Calu3 (cell line): Measurements from ENCODE around the gene GIMAP1. TPM values are rescaled to one million over a fixed set of nuclear protein-coding genes. Genes with fewer than 3 reads are reported as not detected.

Experiments
- BruUV-seq: library from RNA; stranded (reverse); fragments of 400-500 nt; replicated peaks from 2 replicates; lab custom pipeline; 2021; lab: Mats Ljungman, UMichigan
- CTCF ChIA-PET: fragments of 300-600 bp; sonication (Branson Sonifier 250); formaldehyde crosslinking; loops from one replicate; lab custom pipeline; 2022; ENCODE audit warnings: antibody characterized with exemption; lab: Charles Lee
- DNase-seq: peaks from one replicate; pipeline ENCODE4 v3.0.0; 2022
- H3K27ac Mint-ChIP-seq: one replicate; pipeline ENCODE4 v1.8.0; 2022; ENCODE audit warnings: mixed read lengths; ENCODE audit not compliant: unreplicated experiment
- H3K27me3 Mint-ChIP-seq: one replicate; pipeline ENCODE4 v1.8.0; 2022; ENCODE audit warnings: mixed read lengths; ENCODE audit not compliant: unreplicated experiment
- H3K36me3 Mint-ChIP-seq: one replicate; pipeline ENCODE4 v1.8.0; 2022; ENCODE audit warnings: mild to moderate bottlenecking, moderate library complexity, mixed read lengths; ENCODE audit not compliant: insufficient read depth, unreplicated experiment
- H3K4me1 Mint-ChIP-seq: one replicate; pipeline ENCODE4 v1.8.0; 2022; ENCODE audit warnings: mild to moderate bottlenecking, low read depth, mixed read lengths; ENCODE audit not compliant: unreplicated experiment
- H3K4me3 Mint-ChIP-seq: one replicate; pipeline ENCODE4 v1.8.0; 2022; ENCODE audit warnings: mild to moderate bottlenecking, low read depth, moderate library complexity, mixed read lengths; ENCODE audit not compliant: unreplicated experiment
- H3K9me3 Mint-ChIP-seq: one replicate; pipeline ENCODE4 v1.8.0; 2022; ENCODE audit warnings: low read depth, mixed read lengths; ENCODE audit not compliant: unreplicated experiment
- intact Hi-C: fragments of 100-400 bp; cut with micrococcal nuclease; formaldehyde crosslinking; loops from one replicate; pipeline ENCODE4 v1.10.0; 2022; ENCODE audit not compliant: unreplicated experiment
- total RNA-seq: library from RNA; stranded (reverse); gene quantifications from 2 replicates; pipeline ENCODE4 v1.2.3, GENCODE V29; 2022
- TF ChIP-seq, protein P1 (sequence below): fragments of 200-600 bp; IDR thresholded peaks from one replicate; pipeline ENCODE4 v1.8.0; 2022; ENCODE audit warnings: antibody characterized with exemption; ENCODE audit not compliant: unreplicated experiment

GIMAP1 gene
- total RNA-seq, 1 experiment from 2014 or later = not detected

DNA sequence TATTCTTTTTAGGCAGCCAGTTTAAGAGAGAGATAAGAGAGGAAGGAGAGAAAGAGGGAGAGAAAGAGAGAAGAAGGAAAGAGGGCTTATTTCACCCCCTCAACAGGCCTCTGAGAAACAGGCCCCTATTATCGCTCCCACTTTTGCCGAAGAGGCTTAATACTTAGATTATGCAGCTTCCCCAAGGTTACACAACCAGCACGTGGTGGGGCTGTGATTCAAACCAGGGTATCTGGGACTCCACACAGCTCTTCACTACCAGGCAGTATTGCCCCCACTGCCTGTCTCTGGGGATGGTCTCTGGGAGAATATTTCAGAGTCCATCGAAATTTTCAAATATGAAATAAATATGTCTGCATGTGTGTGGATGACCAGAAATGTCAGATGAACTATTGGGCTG, 3.0 kb downstream of the GIMAP1 start:
- CTCF ChIA-PET = no interaction called here
- TF ChIP-seq, protein P1, sequence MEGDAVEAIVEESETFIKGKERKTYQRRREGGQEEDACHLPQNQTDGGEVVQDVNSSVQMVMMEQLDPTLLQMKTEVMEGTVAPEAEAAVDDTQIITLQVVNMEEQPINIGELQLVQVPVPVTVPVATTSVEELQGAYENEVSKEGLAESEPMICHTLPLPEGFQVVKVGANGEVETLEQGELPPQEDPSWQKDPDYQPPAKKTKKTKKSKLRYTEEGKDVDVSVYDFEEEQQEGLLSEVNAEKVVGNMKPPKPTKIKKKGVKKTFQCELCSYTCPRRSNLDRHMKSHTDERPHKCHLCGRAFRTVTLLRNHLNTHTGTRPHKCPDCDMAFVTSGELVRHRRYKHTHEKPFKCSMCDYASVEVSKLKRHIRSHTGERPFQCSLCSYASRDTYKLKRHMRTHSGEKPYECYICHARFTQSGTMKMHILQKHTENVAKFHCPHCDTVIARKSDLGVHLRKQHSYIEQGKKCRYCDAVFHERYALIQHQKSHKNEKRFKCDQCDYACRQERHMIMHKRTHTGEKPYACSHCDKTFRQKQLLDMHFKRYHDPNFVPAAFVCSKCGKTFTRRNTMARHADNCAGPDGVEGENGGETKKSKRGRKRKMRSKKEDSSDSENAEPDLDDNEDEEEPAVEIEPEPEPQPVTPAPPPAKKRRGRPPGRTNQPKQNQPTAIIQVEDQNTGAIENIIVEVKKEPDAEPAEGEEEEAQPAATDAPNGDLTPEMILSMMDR = no peak
- no peak overlapping the region for H3K4me3 Mint-ChIP-seq
- BruUV-seq = no TSS peak
- H3K4me1 Mint-ChIP-seq = no peaks in the 10 kb centered on the region
- no peak for DNase-seq
- H3K36me3 Mint-ChIP-seq = no peaks in the 10 kb centered on the region
- H3K9me3 Mint-ChIP-seq = no peaks in the 10 kb centered on the region
- no peak overlapping the region for H3K27ac Mint-ChIP-seq
- peaks cover 34% of the 10 kb centered on the region for H3K27me3 Mint-ChIP-seq
- intact Hi-C loops = no loop called here

DNA sequence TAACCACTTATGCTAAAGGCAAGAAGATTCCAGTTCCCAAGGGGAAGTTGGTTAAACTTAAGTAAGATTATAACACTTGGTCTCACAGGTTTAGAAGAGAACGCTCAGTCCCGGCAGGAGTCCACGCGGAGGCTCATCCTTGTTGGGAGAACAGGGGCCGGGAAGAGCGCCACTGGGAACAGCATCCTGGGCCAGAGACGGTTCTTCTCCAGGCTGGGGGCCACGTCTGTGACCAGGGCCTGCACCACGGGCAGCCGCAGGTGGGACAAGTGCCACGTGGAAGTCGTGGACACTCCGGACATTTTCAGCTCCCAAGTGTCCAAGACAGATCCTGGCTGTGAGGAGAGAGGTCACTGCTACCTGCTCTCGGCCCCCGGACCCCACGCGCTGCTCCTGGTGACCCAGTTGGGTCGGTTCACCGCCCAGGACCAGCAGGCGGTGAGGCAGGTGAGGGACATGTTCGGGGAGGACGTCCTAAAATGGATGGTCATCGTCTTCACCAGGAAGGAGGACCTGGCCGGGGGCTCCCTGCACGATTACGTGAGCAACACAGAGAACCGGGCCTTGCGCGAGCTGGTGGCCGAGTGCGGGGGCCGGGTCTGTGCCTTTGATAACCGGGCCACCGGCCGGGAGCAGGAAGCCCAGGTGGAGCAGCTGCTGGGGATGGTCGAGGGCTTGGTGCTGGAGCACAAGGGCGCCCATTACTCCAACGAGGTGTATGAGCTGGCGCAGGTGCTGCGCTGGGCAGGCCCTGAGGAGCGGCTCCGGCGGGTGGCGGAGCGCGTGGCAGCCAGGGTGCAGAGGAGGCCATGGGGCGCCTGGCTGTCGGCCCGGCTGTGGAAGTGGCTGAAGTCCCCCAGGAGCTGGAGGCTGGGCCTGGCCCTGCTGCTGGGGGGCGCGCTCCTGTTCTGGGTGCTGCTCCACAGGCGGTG, 3.8 kb downstream of the GIMAP1 start:
- peaks cover 34% of the 10 kb centered on the region for H3K27me3 Mint-ChIP-seq
- DNase-seq = no peak
- no TSS peak for BruUV-seq
- intact Hi-C loops = no loop called here
- H3K36me3 Mint-ChIP-seq = no peaks in the 10 kb centered on the region
- H3K4me3 Mint-ChIP-seq = no peak overlapping the region
- H3K4me1 Mint-ChIP-seq = no peaks in the 10 kb centered on the region
- TF ChIP-seq, protein P1 = no peak
- CTCF ChIA-PET = no interaction called here
- no peak overlapping the region for H3K27ac Mint-ChIP-seq
- no peaks in the 10 kb centered on the region for H3K9me3 Mint-ChIP-seq

DNA sequence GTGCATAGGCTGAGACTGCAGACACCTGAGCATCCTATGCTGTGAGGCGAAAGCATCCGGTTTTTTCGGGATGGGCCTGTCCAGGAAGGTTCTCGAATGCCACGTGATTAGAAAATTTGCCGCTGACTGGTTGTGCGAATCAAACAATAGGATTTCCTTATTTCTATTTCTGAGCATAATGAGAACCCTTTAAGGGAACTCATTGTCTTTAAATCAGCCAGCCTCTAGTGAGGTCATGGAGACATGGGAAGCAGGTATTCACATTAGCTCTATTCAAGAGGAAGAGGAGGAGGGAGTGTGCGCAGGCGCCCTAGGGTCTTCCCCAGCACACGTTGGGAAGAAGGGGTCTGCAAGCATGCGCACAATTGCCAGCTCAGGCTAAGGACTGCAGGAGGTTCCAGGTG, 5.6 kb downstream of the GIMAP1 start:
- Mint-ChIP-seq H3K9me3 (no peaks in the 10 kb centered on the region), H3K36me3 (no peaks in the 10 kb centered on the region), H3K4me1 (no peaks in the 10 kb centered on the region), H3K4me3 (no peak overlapping the region), H3K27ac (no peak overlapping the region), H3K27me3 (peaks cover 35% of the 10 kb centered on the region)
- TF ChIP-seq, protein P1 = no peak
- DNase-seq = no peak
- CTCF ChIA-PET = no interaction called here
- intact Hi-C loops = no loop called here
- no TSS peak for BruUV-seq

DNA sequence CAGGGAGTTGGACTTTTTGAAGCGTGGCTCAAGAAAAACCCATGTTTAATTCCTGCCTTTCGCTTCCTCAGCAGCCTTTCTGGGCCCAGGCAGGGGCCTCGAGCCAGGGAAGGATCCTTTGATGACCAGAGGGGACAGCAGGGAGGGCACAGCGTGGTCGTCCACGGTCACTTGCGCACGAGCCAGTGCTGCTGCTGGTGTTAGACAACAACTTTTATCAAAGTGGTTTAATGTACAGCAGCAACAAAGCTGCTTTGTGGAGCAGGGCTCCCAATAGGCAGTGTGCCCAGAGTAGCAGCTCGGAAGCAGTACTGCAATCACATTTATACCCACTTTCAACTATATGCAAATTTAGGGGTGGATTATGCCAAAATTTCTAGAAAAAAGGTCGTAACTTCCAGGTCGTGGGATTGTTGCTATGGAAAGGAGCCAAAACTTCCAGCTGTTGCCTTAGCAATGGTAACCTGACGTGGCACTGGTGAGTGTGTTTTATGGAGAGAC, 6.1 kb downstream of the GIMAP1 start:
- BruUV-seq = no TSS peak
- Mint-ChIP-seq H3K4me1 (peaks cover 2% of the 10 kb centered on the region), H3K9me3 (no peaks in the 10 kb centered on the region), H3K36me3 (no peaks in the 10 kb centered on the region), H3K27ac (no peak overlapping the region), H3K27me3 (peaks cover 35% of the 10 kb centered on the region), H3K4me3 (no peak overlapping the region)
- intact Hi-C loops = no loop called here
- CTCF ChIA-PET = no interaction called here
- TF ChIP-seq, protein P1 = no peak
- no peak for DNase-seq
